Measurements from ENCODE around the gene HCN3. TPM values are rescaled to one million over a fixed set of nuclear protein-coding genes. Genes with fewer than 3 reads are reported as not detected.

The HCN3 gene
- total and polyA plus RNA-seq, 2 of the 8 experiments (the other 6 are each of a cell fraction or from before 2014, with no cell fraction given): 6.4 to 7.3 TPM

DNA sequence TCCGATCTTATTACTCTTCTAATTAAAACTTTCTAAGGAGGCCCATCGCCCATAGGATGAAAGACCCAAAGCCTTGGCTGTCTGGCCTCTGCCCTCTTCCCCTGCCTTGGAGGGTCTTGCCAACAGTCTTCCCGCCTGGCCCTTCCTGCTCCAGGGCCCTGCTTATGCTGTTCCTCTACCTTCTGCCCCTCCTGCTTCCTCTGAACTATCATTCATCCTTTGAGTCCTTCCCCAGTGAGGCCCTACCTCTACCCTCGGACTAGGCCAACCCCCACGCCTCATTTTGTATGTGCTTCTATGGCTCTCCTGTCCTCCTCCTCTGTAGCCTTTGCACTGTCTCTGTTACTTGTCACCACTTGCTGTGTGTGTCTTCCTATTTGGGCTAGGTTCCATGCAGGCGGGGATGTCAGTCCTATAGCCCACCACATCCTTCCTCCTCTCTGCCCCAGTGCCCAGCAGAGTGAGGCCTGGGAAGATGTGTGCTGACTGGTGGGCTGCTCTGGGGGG is 48.8 kb downstream of the HCN3 start:
- POLR2A ChIA-PET (ENCODE audit: partially characterized antibody): interaction anchor here (1.6 kb wide), 1 partner anchor 11 kb away, joined by 4 read pairs; no protein-coding TSS in a partner anchor
- Histone ChIP-seq H3K79me1 (ENCODE audit: low read depth, low read length) (peaks cover 6% of the 10 kb centered on the region), H2BK5ac (ENCODE audit: low read depth, low read length) (no peak overlapping the region; the same call in 1 of the 2 replicates), H4K8ac (ENCODE audit: extremely low read depth, insufficient read depth, low read length) (no peak overlapping the region), H3K9ac (replicated peaks in 1 of 4; ENCODE audit: extremely low read depth in 1 of 4, low read depth in 3 of 4, low read length in 3 of 4) (no peak overlapping the region), H3K18ac (ENCODE audit: extremely low read depth, low read length) (no peak overlapping the region), H2BK20ac (ENCODE audit: low read length) (no peak overlapping the region), H3K4me3 (ENCODE audit: extremely low read depth in 1 of 4, insufficient read depth in 2 of 4, low read depth in 3 of 4, low read length in 4 of 4) (peak overlapping the region in 1 of 4 experiments; percentile 87; a peak in 2 of 8 replicates), H2BK120ac (replicated peaks; ENCODE audit: low read depth, low read length) (no peak overlapping the region), H4K5ac (ENCODE audit: insufficient read length, low read depth, low read length) (no peak overlapping the region), H2BK12ac (ENCODE audit: low read depth, low read length) (peak overlapping the region; percentile 17; the same call in 1 of the 2 replicates), H3K4me1 (replicated peaks in 1 of 4; ENCODE audit: control insufficient read depth in 3 of 4, insufficient read depth in 4 of 4, low read length in 3 of 4) (peaks cover 4 to 23% (median 12%) of the 10 kb centered on the region in 4 experiments; a peak in 6 of 7 replicates), H3K56ac (replicated peaks; ENCODE audit: insufficient read length, low read depth, low read length) (no peak overlapping the region), H3K4me2 (ENCODE audit: insufficient read depth in 1 of 2, low read depth in 2 of 2, low read length in 2 of 2) (peak overlapping the region; percentile 73 to 97; a peak in 1 of 4 replicates), H3K36me3 (ENCODE audit: control insufficient read depth in 2 of 4, insufficient read depth in 4 of 4, low read length in 3 of 4) (peaks cover 0 to 29% (median 3%) of the 10 kb centered on the region in 4 experiments; a peak in 7 of 8 replicates), H3K79me2 (ENCODE audit: control insufficient read depth in 1 of 2, insufficient read depth in 2 of 2, low read length in 2 of 2) (peaks cover 0 to 4% of the 10 kb centered on the region in 2 experiments; a peak in 1 of 4 replicates), H2AK5ac (ENCODE audit: low read depth, low read length) (0 out of 2 replicates have a peak overlapping the region, but pooled peaks have one; percentile 9), H3K23me2 (ENCODE audit: low read depth, low read length) (peaks cover 13% of the 10 kb centered on the region; the same call in 1 of the 2 replicates), H4K20me1 (replicated peaks in 1 of 2; ENCODE audit: control insufficient read depth in 1 of 2, insufficient read depth in 2 of 2, low read length in 2 of 2) (peaks cover 8 to 9% of the 10 kb centered on the region in 2 experiments), H2AFZ (ENCODE audit: low read length) (no peak overlapping the region), H3K14ac (ENCODE audit: insufficient read length) (no peak overlapping the region), H2BK15ac (ENCODE audit: low read length) (no peak overlapping the region), H3K27ac (ENCODE audit: low read depth, low read length) (no peak overlapping the region), H3K27me3 (replicated peaks in 1 of 4; ENCODE audit: control insufficient read depth in 3 of 4, extremely low read depth in 1 of 4, insufficient read depth in 3 of 4, low read length in 3 of 4) (peaks cover 0 to 5% (median 3%) of the 10 kb centered on the region in 4 experiments; a peak in 4 of 7 replicates), H3K23ac (ENCODE audit: insufficient read length) (no peak overlapping the region), H3K4ac (replicated peaks; ENCODE audit: insufficient read length, low read depth, low read length) (no peak overlapping the region), H4K91ac (replicated peaks; ENCODE audit: insufficient read length, low read length) (no peak overlapping the region), H3K9me3 (ENCODE audit: insufficient read depth in 2 of 2, low read depth in 1 of 2, low read length in 1 of 2) (no peaks in the 10 kb centered on the region)
- WGBS, 2 experiments (ENCODE audit: extremely low coverage in 1 of 2, insufficient coverage in 1 of 2, insufficient read length in 1 of 2, insufficient replicate concordance in 2 of 2, low coverage in 1 of 2, low lambda C conversion rate in 2 of 2, missing lambda C conversion rate in 1 of 2): 94% methylated on average over 6 of the region's 6 CpGs; no CpG with 5 or more reads in 1 of the 2 experiments
- DNase-seq (ENCODE audit: low read depth in 1 of 2, low spot score in 2 of 2): no peak
- CTCF ChIA-PET (ENCODE audit: partially characterized antibody): interaction anchor here (1.3 to 15.0 kb wide), 4 partner anchors 10 to 76 kb away, joined by 3 to 227 read pairs (median 26); partner anchors contain the start of gene ENTREP3
- no peak for FAIRE-seq
- TF ChIP-seq CREB1 (IDR thresholded peaks at IDR 0.05) (no peak), SIX5 (IDR thresholded peaks at IDR 0.05; ENCODE audit: low read depth, low read length) (no peak), EGR1 (IDR thresholded peaks at IDR 0.05; ENCODE audit: borderline replicate concordance, low read depth, low read length) (no peak), TAF7 (optimal IDR thresholded peaks at IDR 0.05; ENCODE audit: borderline replicate concordance, low read depth, low read length) (no peak), JUND (IDR thresholded peaks at IDR 0.05; ENCODE audit: low read length) (no peak), POU5F1 (IDR thresholded peaks at IDR 0.05; ENCODE audit: low read depth, low read length) (no peak), YY1 (IDR thresholded peaks at IDR 0.05; ENCODE audit: low read depth, low read length) (no peak), POLR2AphosphoS5 (IDR thresholded peaks at IDR 0.05; ENCODE audit: low read depth, low read length) (no peak), CBX5 (IDR thresholded peaks at IDR 0.05; ENCODE audit: low read depth, low read length) (no peak), FOSL1 (IDR thresholded peaks at IDR 0.05; ENCODE audit: insufficient read depth, low read depth, low read length) (no peak), EP300 (IDR thresholded peaks at IDR 0.05; ENCODE audit: borderline replicate concordance in 1 of 2, low read depth in 2 of 2, low read length in 2 of 2) (no peak), TEAD4 (IDR thresholded peaks at IDR 0.05; ENCODE audit: low read depth, low read length) (no peak)
- TF ChIP-seq, protein P1, sequence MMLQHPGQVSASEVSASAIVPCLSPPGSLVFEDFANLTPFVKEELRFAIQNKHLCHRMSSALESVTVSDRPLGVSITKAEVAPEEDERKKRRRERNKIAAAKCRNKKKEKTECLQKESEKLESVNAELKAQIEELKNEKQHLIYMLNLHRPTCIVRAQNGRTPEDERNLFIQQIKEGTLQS (IDR thresholded peaks at IDR 0.05; ENCODE audit: insufficient read depth, low read depth, low read length): no peak

All from H1 (cell line).